Tibial nerve (tissue), 4 donors: ENCODE data around the gene TGFB1I1. TPM values are rescaled to one million over a fixed set of nuclear protein-coding genes. Genes with fewer than 3 reads are reported as not detected.

ENCODE experiments used
- DNase-seq, 2 donors: peaks; one replicate each; pipeline ENCODE4 v3.0.0-alpha.2; 2019; ENCODE audit warnings: low spot score in 2 of 2
- H3K27ac ChIP-seq, 4 donors: fragments of 200-600 bp; sonication (generic) in 3 of 4; one replicate each; pipeline ENCODE4 v1.5.1; 2017 to 2019; ENCODE audit warnings: mild to moderate bottlenecking in 1 of 4
- H3K27me3 ChIP-seq, 2 donors: fragments of 200-600 bp; sonication (generic) in 1 of 2; one replicate each; pipeline versions ENCODE4 v1.5.1 to v1.6.0; 2017 to 2019
- H3K36me3 ChIP-seq, 3 donors: fragments of 200-600 bp; sonication (generic); one replicate each; pipeline ENCODE4 v1.5.1; 2018 to 2019
- H3K4me1 ChIP-seq, 4 donors: fragments of 200-600 bp; sonication (generic) in 3 of 4; one replicate each; pipeline ENCODE4 v1.5.1; 2017 to 2019
- H3K4me3 ChIP-seq, 4 donors: fragments of 200-600 bp; sonication (generic) in 3 of 4; one replicate each; pipeline ENCODE4 v1.5.1; 2017 to 2019; ENCODE audit warnings: mild to moderate bottlenecking in 1 of 4, moderate library complexity in 1 of 4
- H3K9me3 ChIP-seq, 4 donors: fragments of 200-600 bp; sonication (generic) in 3 of 4; one replicate each; pipeline ENCODE4 v1.5.1; 2017 to 2019
- EP300 ChIP-seq, 2 donors: sonication (generic); formaldehyde crosslinking; IDR thresholded peaks; one replicate each; pipeline ENCODE4 v1.6.1; 2017; ENCODE audit warnings: antibody characterized with exemption in 2 of 2, mild to moderate bottlenecking in 1 of 2
- POLR2A ChIP-seq, 2 donors: fragments of 450-650 bp; IDR thresholded peaks; one replicate each; pipeline ENCODE4 v1.6.1; 2017; ENCODE audit warnings: antibody characterized with exemption in 2 of 2, mild to moderate bottlenecking in 2 of 2, moderate library complexity in 2 of 2
- WGBS, 2 donors: methylation state at CpG; one replicate each; pipeline ENCODE4 v1.1.5; 2018; 5-methylcytosine and 5-hydroxymethylcytosine counted together
- total RNA-seq, 4 donors: library from RNA; depleted of rRNA; stranded (reverse); fragments of >200 nt; gene quantifications; one replicate each; pipeline ENCODE4 v1.1.0, GENCODE V29; 2016
- TF ChIP-seq, protein P1 (sequence below), 5 experiments: fragments of 200-600 bp in 3 of 5; fragments of 450-650 bp in 2 of 5; sonication (generic) in 3 of 5; IDR thresholded peaks; one replicate each; pipeline ENCODE4 v1.5.1; 2016 to 2019; ENCODE audit warnings: antibody characterized with exemption in 5 of 5, mild to moderate bottlenecking in 3 of 5, moderate library complexity in 2 of 5

The TGFB1I1 gene
- total RNA-seq, 4 donors from 2014 or later: 29.3 to 68.7 (median 53.5) TPM

DNA sequence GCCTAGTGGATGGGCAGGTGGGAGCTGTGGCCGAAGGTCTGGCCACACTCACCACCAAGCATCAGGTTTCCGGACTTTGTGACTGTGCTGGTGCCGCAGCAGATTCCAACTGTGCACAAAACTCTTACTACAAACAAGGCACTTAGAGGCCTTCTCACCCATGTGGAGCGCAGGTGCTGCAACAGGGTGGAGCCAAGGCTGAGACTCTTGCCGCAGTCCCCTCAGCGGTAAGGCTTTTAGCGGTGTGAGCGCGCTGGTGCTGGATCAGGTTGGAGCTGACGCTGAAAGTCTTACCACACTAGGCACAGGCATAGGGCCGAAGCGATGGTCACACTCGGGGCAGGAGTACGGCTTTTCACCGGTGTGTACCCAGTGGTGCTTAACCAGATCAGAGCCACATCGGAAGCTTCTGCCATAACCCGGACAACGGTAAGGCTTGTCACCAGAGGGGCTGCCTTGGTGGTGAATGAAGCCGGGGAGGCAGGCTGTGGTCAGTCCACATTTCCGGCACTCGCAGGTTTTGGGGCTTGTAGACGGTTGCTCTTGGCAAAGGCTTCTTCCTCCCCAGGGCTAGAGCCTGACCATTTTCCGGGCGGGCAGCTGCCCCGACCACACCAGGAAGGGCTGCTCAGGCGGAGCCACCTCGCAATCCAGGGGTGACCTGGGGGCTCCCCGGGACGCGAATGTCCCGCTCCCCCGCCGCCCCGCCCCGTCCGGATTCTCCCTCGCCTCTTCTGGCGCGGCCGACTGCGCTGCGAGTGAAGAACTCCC lies 13.7 kb upstream of the TGFB1I1 start:
- Histone ChIP-seq H3K9me3 (no peaks in the 10 kb centered on the region), H3K27ac (peak overlapping the region; percentile 97 to 100 (median 100)), H3K4me3 (peak overlapping the region; percentile 75 to 97 (median 86)), H3K4me1 (peaks cover 0 to 66% (median 37%) of the 10 kb centered on the region in 4 donors), H3K27me3 (no peaks in the 10 kb centered on the region), H3K36me3 (peaks cover 0 to 25% (median 0%) of the 10 kb centered on the region in 3 donors)
- TF ChIP-seq POLR2A (IDR thresholded peaks at IDR 0.05): no peak
- TF ChIP-seq, protein P1, sequence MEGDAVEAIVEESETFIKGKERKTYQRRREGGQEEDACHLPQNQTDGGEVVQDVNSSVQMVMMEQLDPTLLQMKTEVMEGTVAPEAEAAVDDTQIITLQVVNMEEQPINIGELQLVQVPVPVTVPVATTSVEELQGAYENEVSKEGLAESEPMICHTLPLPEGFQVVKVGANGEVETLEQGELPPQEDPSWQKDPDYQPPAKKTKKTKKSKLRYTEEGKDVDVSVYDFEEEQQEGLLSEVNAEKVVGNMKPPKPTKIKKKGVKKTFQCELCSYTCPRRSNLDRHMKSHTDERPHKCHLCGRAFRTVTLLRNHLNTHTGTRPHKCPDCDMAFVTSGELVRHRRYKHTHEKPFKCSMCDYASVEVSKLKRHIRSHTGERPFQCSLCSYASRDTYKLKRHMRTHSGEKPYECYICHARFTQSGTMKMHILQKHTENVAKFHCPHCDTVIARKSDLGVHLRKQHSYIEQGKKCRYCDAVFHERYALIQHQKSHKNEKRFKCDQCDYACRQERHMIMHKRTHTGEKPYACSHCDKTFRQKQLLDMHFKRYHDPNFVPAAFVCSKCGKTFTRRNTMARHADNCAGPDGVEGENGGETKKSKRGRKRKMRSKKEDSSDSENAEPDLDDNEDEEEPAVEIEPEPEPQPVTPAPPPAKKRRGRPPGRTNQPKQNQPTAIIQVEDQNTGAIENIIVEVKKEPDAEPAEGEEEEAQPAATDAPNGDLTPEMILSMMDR (IDR thresholded peaks at IDR 0.05): no peak
- TF ChIP-seq EP300 (IDR thresholded peaks at IDR 0.05): no peak
- WGBS, 2 donors: 2 to 4% methylated on average over 23 to 30 of the region's 42 CpGs
- no peak for DNase-seq

DNA sequence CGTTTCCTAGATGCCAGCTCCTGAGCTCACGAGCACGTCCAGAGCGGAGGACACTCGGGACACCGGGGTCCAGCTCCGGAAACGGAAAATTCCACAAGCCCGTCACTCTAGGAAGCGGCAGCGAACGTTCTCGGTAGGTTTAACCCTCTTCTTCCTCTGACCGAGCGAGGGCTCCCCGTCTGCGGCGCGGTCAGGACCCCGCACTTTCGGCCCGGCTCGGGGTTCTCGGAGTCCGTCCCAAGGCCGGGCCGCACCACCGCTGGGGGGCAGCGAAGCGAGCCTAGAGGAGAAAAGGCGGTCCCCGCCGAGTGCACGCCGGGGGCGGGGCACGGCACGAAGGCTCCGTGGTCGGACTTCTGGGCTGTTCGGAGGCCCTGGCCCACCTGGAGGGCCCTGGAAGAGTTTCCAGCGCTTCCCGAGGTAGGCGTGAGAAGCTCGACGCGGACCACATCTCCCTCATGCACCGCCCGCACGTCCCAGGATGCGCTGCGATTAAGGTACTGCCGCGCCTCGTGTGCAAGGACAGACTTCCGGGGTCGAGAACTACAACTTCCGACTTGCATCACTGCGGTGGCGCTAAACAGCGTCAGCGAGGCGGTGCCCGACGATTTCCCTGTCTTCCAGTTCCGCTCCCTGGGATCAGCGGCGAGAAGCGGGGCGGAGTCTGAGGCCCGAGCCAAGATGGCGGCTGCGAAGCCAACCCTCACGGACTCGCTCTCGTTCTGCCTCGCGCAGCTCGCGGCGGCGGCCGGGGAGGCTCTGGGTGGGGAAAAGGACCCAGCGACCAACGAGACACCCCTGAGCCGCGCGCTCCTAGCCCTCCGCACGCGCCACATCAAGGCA lies 12.9 kb upstream of the TGFB1I1 start, which contains the start of gene ARMC5:
ARMC5 (plus strand) TSS at position 658 of the 843 bp plus-strand sequence; CDS start at position 682, 24 bp downstream.
- peaks cover 0 to 58% (median 28%) of the 10 kb centered on the region in 4 donors for H3K4me1 ChIP-seq
- peak; percentile 89 to 94 for DNase-seq
- TF ChIP-seq EP300 (IDR thresholded peaks at IDR 0.05): peak; percentile 81 to 94
- TF ChIP-seq, protein P1 (IDR thresholded peaks at IDR 0.05): peak; percentile 26 to 86 (median 70)
- TF ChIP-seq POLR2A (IDR thresholded peaks at IDR 0.05): peak; percentile 14 to 75
- WGBS, 2 donors: 0% methylated on average over 47 to 55 of the region's 91 CpGs
- peaks cover 0 to 33% (median 0%) of the 10 kb centered on the region in 3 donors for H3K36me3 ChIP-seq
- H3K4me3 ChIP-seq: peak within 1 kb of the TSS; percentile 75 to 97 (median 86)
- no peaks in the 10 kb centered on the region for H3K27me3 ChIP-seq
- H3K27ac ChIP-seq: peak within 1 kb of the TSS; percentile 97 to 100 (median 100)
- no peaks in the 10 kb centered on the region for H3K9me3 ChIP-seq

DNA sequence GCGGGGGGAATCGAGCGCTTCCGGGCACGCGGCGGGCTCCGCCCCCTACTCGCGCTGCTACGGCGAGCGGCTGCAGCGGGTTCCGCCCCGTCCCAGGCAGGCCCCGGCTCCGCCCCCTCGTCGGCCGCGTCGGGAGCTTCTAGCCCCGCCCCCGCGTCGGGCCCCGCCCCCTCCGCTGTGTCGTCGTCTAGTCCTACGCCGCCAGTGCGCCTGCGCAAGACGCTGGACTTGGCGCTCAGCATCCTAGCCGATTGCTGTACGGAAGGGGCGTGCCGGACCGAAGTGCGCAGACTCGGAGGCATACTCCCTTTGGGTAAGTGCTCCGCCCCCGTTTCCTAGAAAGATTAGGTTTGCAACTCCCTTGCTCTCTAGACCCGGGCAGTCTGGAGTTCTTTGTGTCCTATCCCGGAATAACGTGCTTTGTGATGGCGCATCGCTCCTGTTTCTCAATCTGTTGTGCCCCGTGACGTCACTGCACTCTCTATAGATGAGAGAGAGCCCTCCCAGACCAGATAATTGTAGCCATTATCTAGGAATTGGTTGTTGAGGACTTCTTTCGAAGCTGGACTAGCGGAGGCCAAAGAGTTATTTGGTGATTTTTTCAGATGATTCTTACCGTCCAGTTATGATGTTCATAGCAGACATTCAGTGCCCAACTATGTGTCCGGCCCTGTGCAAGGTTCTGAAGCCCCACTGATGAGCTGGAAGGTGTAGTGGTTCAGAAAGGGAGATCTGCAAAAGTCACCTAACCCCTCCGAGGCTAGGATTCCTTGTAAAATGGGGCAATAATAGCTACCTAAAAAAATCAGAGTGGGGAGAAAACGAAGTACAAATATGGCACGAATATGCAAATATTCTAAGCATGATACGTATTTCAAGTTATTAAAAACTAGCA lies 12.0 kb upstream of the TGFB1I1 start:
- peak overlapping the region; percentile 75 to 97 (median 86) for H3K4me3 ChIP-seq
- DNase-seq: peak; percentile 99 to 100
- 4 to 5% methylated on average over 15 to 27 of the region's 61 CpGs for WGBS, 2 donors
- H3K9me3 ChIP-seq: no peaks in the 10 kb centered on the region
- peaks cover 0 to 50% (median 22%) of the 10 kb centered on the region in 4 donors for H3K4me1 ChIP-seq
- no peaks in the 10 kb centered on the region for H3K27me3 ChIP-seq
- H3K27ac ChIP-seq: peak overlapping the region; percentile 97 to 100 (median 100)
- TF ChIP-seq, protein P1 (IDR thresholded peaks at IDR 0.05): peak in 1 of 5 experiments; percentile 17
- peak in 1 of 2 donors; percentile 2 for TF ChIP-seq POLR2A (IDR thresholded peaks at IDR 0.05)
- peak; percentile 30 to 90 for TF ChIP-seq EP300 (IDR thresholded peaks at IDR 0.05)
- H3K36me3 ChIP-seq: peaks cover 0 to 42% (median 0%) of the 10 kb centered on the region in 3 donors

DNA sequence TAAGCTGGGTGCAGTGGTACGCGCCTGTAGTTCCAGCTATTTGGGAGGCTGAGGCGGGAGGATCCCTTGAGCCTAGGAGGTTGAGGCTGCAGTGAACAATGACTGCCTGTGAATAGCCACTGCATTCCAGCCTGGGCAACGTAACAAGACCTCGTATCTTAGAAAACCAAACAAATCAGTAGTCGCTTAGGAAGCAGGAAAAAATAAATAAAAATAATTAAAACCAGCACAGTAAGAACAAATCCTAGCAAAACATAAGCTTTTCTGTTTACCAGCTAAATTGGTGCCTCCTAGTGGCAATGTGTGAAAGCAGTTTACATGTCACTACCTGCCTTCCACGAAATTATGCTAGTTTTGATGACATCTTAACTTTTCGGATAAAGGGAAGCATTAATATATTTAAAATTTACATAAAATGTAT lies 11.4 kb upstream of the TGFB1I1 start:
- peak overlapping the region in 3 of 4 donors; percentile 19 to 97 (median 76) for H3K4me3 ChIP-seq

More for the DNA sequence above, 11.4 kb upstream of the TGFB1I1 start:
- TF ChIP-seq POLR2A (IDR thresholded peaks at IDR 0.05): no peak
- TF ChIP-seq EP300 (IDR thresholded peaks at IDR 0.05): no peak
- TF ChIP-seq, protein P1 (IDR thresholded peaks at IDR 0.05): peak; percentile 25 to 59 (median 37)
- H3K27ac ChIP-seq: peak overlapping the region in 3 of 4 donors; percentile 85 to 100 (median 97)
- H3K9me3 ChIP-seq: no peaks in the 10 kb centered on the region
- H3K27me3 ChIP-seq: no peaks in the 10 kb centered on the region
- WGBS, 2 donors: 42 to 44% methylated on average over 8 of the region's 8 CpGs
- peaks cover 0 to 43% (median 20%) of the 10 kb centered on the region in 4 donors for H3K4me1 ChIP-seq
- H3K36me3 ChIP-seq: peaks cover 0 to 48% (median 0%) of the 10 kb centered on the region in 3 donors
- no peak for DNase-seq
